Measurements from ENCODE around the gene RUFY1.

Gene RUFY1

GRCh38 chr5:179617930-179618329, 67.6 kb downstream of the RUFY1 start:
- TF ChIP-seq CTCF (IDR thresholded peaks at IDR 0.05; ENCODE audit: low read depth, low read length), result no peak
- H3K36me3 ChIP-seq, result peaks cover 98% of the 10 kb centered on the region
- no peak for DNase-seq
- H3K4me1 ChIP-seq, result no peaks in the 10 kb centered on the region
- H3K4me3 ChIP-seq (ENCODE audit: low read depth, low read length), result no peak overlapping the region
- H3K9me3 ChIP-seq, result no peaks in the 10 kb centered on the region
- no peaks in the 10 kb centered on the region; the same call in 1 of the 2 replicates for H3K27me3 ChIP-seq

- TF ChIP-seq CTCF (IDR thresholded peaks at IDR 0.05; ENCODE audit: low read depth, low read length), result no peak
- Histone ChIP-seq H3K4me1 (no peaks in the 10 kb centered on the region), H3K27me3 (no peaks in the 10 kb centered on the region; the same call in 1 of the 2 replicates), H3K4me3 (ENCODE audit: low read depth, low read length) (peak overlapping the region; percentile 94), H3K9me3 (no peaks in the 10 kb centered on the region), H3K36me3 (peaks cover 92% of the 10 kb centered on the region)
- no peak for DNase-seq
Measured at GRCh38 chr5:179618923-179619554, 68.7 kb downstream of the RUFY1 start.

GRCh38 chr5:179619776-179620175, 69.4 kb downstream of the RUFY1 start:
- Histone ChIP-seq H3K36me3 (peaks cover 84% of the 10 kb centered on the region), H3K4me3 (ENCODE audit: low read depth, low read length) (peak overlapping the region; percentile 94), H3K27me3 (no peaks in the 10 kb centered on the region; the same call in 1 of the 2 replicates), H3K9me3 (no peaks in the 10 kb centered on the region), H3K4me1 (peaks cover 4% of the 10 kb centered on the region; the same call in 1 of the 2 replicates)
- no peak for TF ChIP-seq CTCF (IDR thresholded peaks at IDR 0.05; ENCODE audit: low read depth, low read length)
- DNase-seq, result no peak

GRCh38 chr5:179620293-179620692, 69.9 kb downstream of the RUFY1 start:
- Histone ChIP-seq H3K36me3 (peaks cover 79% of the 10 kb centered on the region), H3K9me3 (no peaks in the 10 kb centered on the region), H3K4me1 (peaks cover 4% of the 10 kb centered on the region; the same call in 1 of the 2 replicates), H3K4me3 (ENCODE audit: low read depth, low read length) (peak overlapping the region; percentile 94), H3K27me3 (no peaks in the 10 kb centered on the region; the same call in 1 of the 2 replicates)
- TF ChIP-seq CTCF (IDR thresholded peaks at IDR 0.05; ENCODE audit: low read depth, low read length), result no peak
- no peak for DNase-seq

- H3K27me3 ChIP-seq, result no peaks in the 10 kb centered on the region; the same call in 1 of the 2 replicates
- DNase-seq, result no peak
- H3K36me3 ChIP-seq, result peaks cover 74% of the 10 kb centered on the region
- H3K4me3 ChIP-seq (ENCODE audit: low read depth, low read length), result peak overlapping the region; percentile 94
- peaks cover 4% of the 10 kb centered on the region; the same call in 1 of the 2 replicates for H3K4me1 ChIP-seq
- no peak for TF ChIP-seq CTCF (IDR thresholded peaks at IDR 0.05; ENCODE audit: low read depth, low read length)
- no peaks in the 10 kb centered on the region for H3K9me3 ChIP-seq
Measured at GRCh38 chr5:179620703-179621350, 70.5 kb downstream of the RUFY1 start.
